ENCODE data around the gene HERC3. TPM values are rescaled to one million over a fixed set of nuclear protein-coding genes. Genes with fewer than 3 reads are reported as not detected.

HERC3 gene
- polyA plus RNA-seq, 2 donors = 7.5 to 9.9 TPM

- H3K27me3 ChIP-seq (ENCODE audit: control insufficient read depth in 1 of 2, insufficient read depth in 2 of 2, low read length in 2 of 2) = no peaks in the 10 kb centered on the region
- no peaks in the 10 kb centered on the region for H3K9me3 ChIP-seq (ENCODE audit: control insufficient read depth in 2 of 2, insufficient read depth in 1 of 2, low read depth in 1 of 2, low read length in 1 of 2)
- no peak overlapping the region for H3K4me3 ChIP-seq (ENCODE audit: low read depth in 1 of 2, low read length in 2 of 2)
- no peak overlapping the region for H3K27ac ChIP-seq (ENCODE audit: low read depth in 2 of 2, low read length in 1 of 2)
- no peaks in the 10 kb centered on the region for H3K4me1 ChIP-seq (ENCODE audit: control insufficient read depth in 2 of 2, insufficient read depth in 2 of 2, low read length in 1 of 2)
- H3K36me3 ChIP-seq (ENCODE audit: control insufficient read depth in 2 of 2, insufficient read depth in 2 of 2, low read length in 1 of 2) = no peaks in the 10 kb centered on the region
- WGBS, 2 donors = 70 to 77% methylated on average over 1 of the region's 1 CpG
These were observed 27.7 kb downstream of the HERC3 start for GRCh38 chr4:88619971-88620370.

- H3K27ac ChIP-seq (ENCODE audit: low read depth in 2 of 2, low read length in 1 of 2) = no peak overlapping the region
- H3K4me1 ChIP-seq (ENCODE audit: control insufficient read depth in 2 of 2, insufficient read depth in 2 of 2, low read length in 1 of 2) = no peaks in the 10 kb centered on the region
- WGBS, 2 donors = 93% methylated on average over 2 of the region's 2 CpGs
- no peaks in the 10 kb centered on the region for H3K36me3 ChIP-seq (ENCODE audit: control insufficient read depth in 2 of 2, insufficient read depth in 2 of 2, low read length in 1 of 2)
- no peaks in the 10 kb centered on the region for H3K9me3 ChIP-seq (ENCODE audit: control insufficient read depth in 2 of 2, insufficient read depth in 1 of 2, low read depth in 1 of 2, low read length in 1 of 2)
- no peak overlapping the region for H3K4me3 ChIP-seq (ENCODE audit: low read depth in 1 of 2, low read length in 2 of 2)
- no peaks in the 10 kb centered on the region for H3K27me3 ChIP-seq (ENCODE audit: control insufficient read depth in 1 of 2, insufficient read depth in 2 of 2, low read length in 2 of 2)
These were observed 29.6 kb downstream of the HERC3 start for GRCh38 chr4:88621763-88622327.

- Histone ChIP-seq H3K4me1 (ENCODE audit: control insufficient read depth in 2 of 2, insufficient read depth in 2 of 2, low read length in 1 of 2) (no peaks in the 10 kb centered on the region), H3K4me3 (ENCODE audit: low read depth in 1 of 2, low read length in 2 of 2) (no peak overlapping the region), H3K9me3 (ENCODE audit: control insufficient read depth in 2 of 2, insufficient read depth in 1 of 2, low read depth in 1 of 2, low read length in 1 of 2) (no peaks in the 10 kb centered on the region), H3K27ac (ENCODE audit: low read depth in 2 of 2, low read length in 1 of 2) (no peak overlapping the region), H3K27me3 (ENCODE audit: control insufficient read depth in 1 of 2, insufficient read depth in 2 of 2, low read length in 2 of 2) (no peaks in the 10 kb centered on the region), H3K36me3 (ENCODE audit: control insufficient read depth in 2 of 2, insufficient read depth in 2 of 2, low read length in 1 of 2) (no peaks in the 10 kb centered on the region)
- WGBS, 2 donors = 62 to 75% methylated on average over 3 of the region's 3 CpGs
These were observed 30.8 kb downstream of the HERC3 start for GRCh38 chr4:88623097-88623496.

- WGBS, 2 donors = 86 to 96% methylated on average over 8 of the region's 8 CpGs
- H3K9me3 ChIP-seq (ENCODE audit: control insufficient read depth in 2 of 2, insufficient read depth in 1 of 2, low read depth in 1 of 2, low read length in 1 of 2) = no peaks in the 10 kb centered on the region
These were observed 36.5 kb downstream of the HERC3 start for GRCh38 chr4:88628746-88629145.

GRCh38 chr4:88629826-88630225, 37.5 kb downstream of the HERC3 start:
- Histone ChIP-seq H3K4me1 (ENCODE audit: control insufficient read depth in 2 of 2, insufficient read depth in 2 of 2, low read length in 1 of 2) (no peaks in the 10 kb centered on the region), H3K36me3 (ENCODE audit: control insufficient read depth in 2 of 2, insufficient read depth in 2 of 2, low read length in 1 of 2) (no peaks in the 10 kb centered on the region), H3K4me3 (ENCODE audit: low read depth in 1 of 2, low read length in 2 of 2) (no peak overlapping the region), H3K27me3 (ENCODE audit: control insufficient read depth in 1 of 2, insufficient read depth in 2 of 2, low read length in 2 of 2) (no peaks in the 10 kb centered on the region), H3K9me3 (ENCODE audit: control insufficient read depth in 2 of 2, insufficient read depth in 1 of 2, low read depth in 1 of 2, low read length in 1 of 2) (no peaks in the 10 kb centered on the region), H3K27ac (ENCODE audit: low read depth in 2 of 2, low read length in 1 of 2) (no peak overlapping the region)

More at GRCh38 chr4:88628746-88629145, 36.5 kb downstream of the HERC3 start:
- Histone ChIP-seq H3K27ac (ENCODE audit: low read depth in 2 of 2, low read length in 1 of 2) (no peak overlapping the region), H3K4me3 (ENCODE audit: low read depth in 1 of 2, low read length in 2 of 2) (no peak overlapping the region), H3K36me3 (ENCODE audit: control insufficient read depth in 2 of 2, insufficient read depth in 2 of 2, low read length in 1 of 2) (no peaks in the 10 kb centered on the region), H3K27me3 (ENCODE audit: control insufficient read depth in 1 of 2, insufficient read depth in 2 of 2, low read length in 2 of 2) (no peaks in the 10 kb centered on the region), H3K4me1 (ENCODE audit: control insufficient read depth in 2 of 2, insufficient read depth in 2 of 2, low read length in 1 of 2) (no peaks in the 10 kb centered on the region)

GRCh38 chr4:88630756-88631155, 38.5 kb downstream of the HERC3 start:
- H3K4me3 ChIP-seq (ENCODE audit: low read depth in 1 of 2, low read length in 2 of 2) = no peak overlapping the region
- no peaks in the 10 kb centered on the region for H3K9me3 ChIP-seq (ENCODE audit: control insufficient read depth in 2 of 2, insufficient read depth in 1 of 2, low read depth in 1 of 2, low read length in 1 of 2)
- H3K27ac ChIP-seq (ENCODE audit: low read depth in 2 of 2, low read length in 1 of 2) = no peak overlapping the region
- no peaks in the 10 kb centered on the region for H3K36me3 ChIP-seq (ENCODE audit: control insufficient read depth in 2 of 2, insufficient read depth in 2 of 2, low read length in 1 of 2)
- no peaks in the 10 kb centered on the region for H3K4me1 ChIP-seq (ENCODE audit: control insufficient read depth in 2 of 2, insufficient read depth in 2 of 2, low read length in 1 of 2)
- no peaks in the 10 kb centered on the region for H3K27me3 ChIP-seq (ENCODE audit: control insufficient read depth in 1 of 2, insufficient read depth in 2 of 2, low read length in 2 of 2)
- 66 to 69% methylated on average over 2 of the region's 2 CpGs for WGBS, 2 donors

- 91 to 94% methylated on average over 2 of the region's 2 CpGs for WGBS, 2 donors
- no peaks in the 10 kb centered on the region for H3K27me3 ChIP-seq (ENCODE audit: control insufficient read depth in 1 of 2, insufficient read depth in 2 of 2, low read length in 2 of 2)
- no peak overlapping the region for H3K27ac ChIP-seq (ENCODE audit: low read depth in 2 of 2, low read length in 1 of 2)
- H3K4me1 ChIP-seq (ENCODE audit: control insufficient read depth in 2 of 2, insufficient read depth in 2 of 2, low read length in 1 of 2) = no peaks in the 10 kb centered on the region
- no peaks in the 10 kb centered on the region for H3K36me3 ChIP-seq (ENCODE audit: control insufficient read depth in 2 of 2, insufficient read depth in 2 of 2, low read length in 1 of 2)
- no peak overlapping the region for H3K4me3 ChIP-seq (ENCODE audit: low read depth in 1 of 2, low read length in 2 of 2)
- H3K9me3 ChIP-seq (ENCODE audit: control insufficient read depth in 2 of 2, insufficient read depth in 1 of 2, low read depth in 1 of 2, low read length in 1 of 2) = no peaks in the 10 kb centered on the region
These were observed 51.7 kb downstream of the HERC3 start for GRCh38 chr4:88643932-88644331.

GRCh38 chr4:88645994-88646393, 53.7 kb downstream of the HERC3 start:
- H3K4me1 ChIP-seq (ENCODE audit: control insufficient read depth in 2 of 2, insufficient read depth in 2 of 2, low read length in 1 of 2) = no peaks in the 10 kb centered on the region
- no peaks in the 10 kb centered on the region for H3K27me3 ChIP-seq (ENCODE audit: control insufficient read depth in 1 of 2, insufficient read depth in 2 of 2, low read length in 2 of 2)
- no peak overlapping the region for H3K4me3 ChIP-seq (ENCODE audit: low read depth in 1 of 2, low read length in 2 of 2)
- H3K36me3 ChIP-seq (ENCODE audit: control insufficient read depth in 2 of 2, insufficient read depth in 2 of 2, low read length in 1 of 2) = no peaks in the 10 kb centered on the region
- no peaks in the 10 kb centered on the region for H3K9me3 ChIP-seq (ENCODE audit: control insufficient read depth in 2 of 2, insufficient read depth in 1 of 2, low read depth in 1 of 2, low read length in 1 of 2)
- 89 to 98% methylated on average over 1 of the region's 1 CpG for WGBS, 2 donors
- no peak overlapping the region for H3K27ac ChIP-seq (ENCODE audit: low read depth in 2 of 2, low read length in 1 of 2)

GRCh38 chr4:88646528-88647280, 54.4 kb downstream of the HERC3 start:
- Histone ChIP-seq H3K9me3 (ENCODE audit: control insufficient read depth in 2 of 2, insufficient read depth in 1 of 2, low read depth in 1 of 2, low read length in 1 of 2) (no peaks in the 10 kb centered on the region), H3K36me3 (ENCODE audit: control insufficient read depth in 2 of 2, insufficient read depth in 2 of 2, low read length in 1 of 2) (no peaks in the 10 kb centered on the region), H3K4me3 (ENCODE audit: low read depth in 1 of 2, low read length in 2 of 2) (no peak overlapping the region), H3K27ac (ENCODE audit: low read depth in 2 of 2, low read length in 1 of 2) (no peak overlapping the region), H3K27me3 (ENCODE audit: control insufficient read depth in 1 of 2, insufficient read depth in 2 of 2, low read length in 2 of 2) (no peaks in the 10 kb centered on the region), H3K4me1 (ENCODE audit: control insufficient read depth in 2 of 2, insufficient read depth in 2 of 2, low read length in 1 of 2) (no peaks in the 10 kb centered on the region)
- 90 to 93% methylated on average over 7 of the region's 7 CpGs for WGBS, 2 donors

GRCh38 chr4:88649716-88650115, 57.4 kb downstream of the HERC3 start:
- Histone ChIP-seq H3K4me3 (ENCODE audit: low read depth in 1 of 2, low read length in 2 of 2) (no peak overlapping the region), H3K36me3 (ENCODE audit: control insufficient read depth in 2 of 2, insufficient read depth in 2 of 2, low read length in 1 of 2) (no peaks in the 10 kb centered on the region), H3K9me3 (ENCODE audit: control insufficient read depth in 2 of 2, insufficient read depth in 1 of 2, low read depth in 1 of 2, low read length in 1 of 2) (no peaks in the 10 kb centered on the region), H3K27ac (ENCODE audit: low read depth in 2 of 2, low read length in 1 of 2) (no peak overlapping the region), H3K27me3 (ENCODE audit: control insufficient read depth in 1 of 2, insufficient read depth in 2 of 2, low read length in 2 of 2) (no peaks in the 10 kb centered on the region), H3K4me1 (ENCODE audit: control insufficient read depth in 2 of 2, insufficient read depth in 2 of 2, low read length in 1 of 2) (no peaks in the 10 kb centered on the region)
- WGBS, 2 donors = 70 to 77% methylated on average over 3 of the region's 3 CpGs
